Heart right ventricle (tissue), 16 donors: ENCODE measurements around the gene ITPKB. TPM values are rescaled to one million over a fixed set of nuclear protein-coding genes. Genes with fewer than 3 reads are reported as not detected.

Source experiments
- ATAC-seq, 8 donors: fragments of 200-7000 bp; cut with Tn5 transposase; one replicate each; pipeline ENCODE4 v1.9.1; 2020; ENCODE audit warnings: mild to moderate bottlenecking in 8 of 8, moderate library complexity in 8 of 8, moderate number of reproducible peaks in 1 of 8
- DNase-seq, 2 donors: peaks; one replicate each; pipeline ENCODE4 v3.0.0-alpha.2; 2020
- H3K27ac ChIP-seq, 10 donors: fragments of 200-600 bp; sonication (generic) in 2 of 10; one replicate each; pipeline versions ENCODE4 v1.5.0 to v1.8.0; 2020 to 2022; ENCODE audit warnings: mild to moderate bottlenecking in 3 of 10
- H3K27me3 ChIP-seq, 7 donors: fragments of 200-600 bp; one replicate each; pipeline ENCODE4 v1.8.0; 2021 to 2022; ENCODE audit warnings: mild to moderate bottlenecking in 2 of 7
- H3K36me3 ChIP-seq, 9 donors: fragments of 200-600 bp; sonication (generic) in 1 of 9; one replicate each; pipeline versions ENCODE4 v1.5.0 to v1.8.0; 2020 to 2022; ENCODE audit warnings: mild to moderate bottlenecking in 2 of 9
- H3K4me1 ChIP-seq, 9 donors: fragments of 200-600 bp; sonication (generic) in 1 of 9; one replicate each; pipeline versions ENCODE4 v1.5.0 to v1.8.0; 2020 to 2022; ENCODE audit warnings: mild to moderate bottlenecking in 4 of 9
- H3K4me3 ChIP-seq, 10 donors: fragments of 200-600 bp; sonication (generic) in 2 of 10; one replicate each; pipeline versions ENCODE4 v1.5.0 to v1.8.0; 2020 to 2022; ENCODE audit warnings: mild to moderate bottlenecking in 7 of 10, moderate library complexity in 2 of 10
- H3K9me3 ChIP-seq, 11 donors: fragments of 200-600 bp in 10 of 11; sonication (generic) in 2 of 11; one replicate each; pipeline versions ENCODE4 v1.5.0 to v1.8.0; 2013 to 2022; ENCODE audit warnings: mild to moderate bottlenecking in 2 of 11, control low read depth in 1 of 11, moderate library complexity in 1 of 11
- WGBS, 2 donors: extraction: QIAGEN DNeasy Blood & Tissue Kit; methylation state at CpG; one replicate each; pipeline ENCODE4 v1.1.7; 2013; ENCODE audit warnings: inconsistent platforms in 1 of 2; 5-methylcytosine and 5-hydroxymethylcytosine counted together
- intact Hi-C, 10 donors: fragments of 100-400 bp; cut with DNase I; formaldehyde crosslinking; loops; one replicate each; pipeline versions ENCODE4 v1.11.1 to v1.14.2; 2022
- polyA plus RNA-seq, 2 donors: library from polyadenylated mRNA; stranded (reverse); fragments of 200-250 nt; gene quantifications; one replicate each; pipeline ENCODE4 v1.2.3, GENCODE V29; 2013
- total RNA-seq, 10 donors: library from RNA; stranded (reverse); fragmentation: NEBNext Ultra II Directional in 3 of 10; extraction: Animal tissue kit (Norgen Biotek cat#: 25700) in 3 of 10; gene quantifications; one replicate each; pipeline versions ENCODE4 v1.2.1 to v1.2.4, GENCODE V29; 2021 to 2023
- TF ChIP-seq, protein P1 (sequence below), 9 donors: fragments of 200-600 bp; sonication (generic) in 2 of 9; IDR thresholded peaks; one replicate each; pipeline versions ENCODE4 v1.5.0 to v1.8.0; 2021 to 2022; ENCODE audit warnings: antibody characterized with exemption in 9 of 9, mild to moderate bottlenecking in 5 of 9, moderate library complexity in 1 of 9
- donor health status: Arrhythmogenic right ventricular cardiomyopathy.
- donor health status: ischemic (EF 13 %, LVEDD 7.1; RV severe dilation, severe dysfunction).
- donor health status: healthy with polysubstance abuse.
- donor health status: DM: no; HTN: yes; CAD: no.
- donor health status: DM: no; HTN: no; CAD: no.
- donor health status: ischemic (EF 25% LVEDD 6.9; RV normal size, moderate dysfunction).
- donor health status: ischemic (EF 25% LVEDD 5.7; RV mildly dilated, moderate dysfunction).
- donor health status: healthy.
- donor health status: DM: yes; HTN: yes; CAD: no.
- donor health status: Ischemic cardiomyopathy.
- donor health status: ischemic (EF 35%, LVEDD 5.7; RV mildly dilated, moderate dysfunction).
- donor health status: nonischemic (EF 11% LVEDD 7.7; RV severe dilation, severe dysfunction).
- donor health status: DM: yes; HTN: yes; CAD: no.
- donor health status: PGD.
- donor health status: ischemic (EF 29% LVEDD 5.4; RV normal size, mild dysfunction).
- donor health status: nonischemic (EF 23%, LVEDD 6.1; RV moderate dilation, normal function).

Gene ITPKB
- total and polyA plus RNA-seq, 12 donors, result 4.5 to 30.5 (median 16.1) TPM

DNA sequence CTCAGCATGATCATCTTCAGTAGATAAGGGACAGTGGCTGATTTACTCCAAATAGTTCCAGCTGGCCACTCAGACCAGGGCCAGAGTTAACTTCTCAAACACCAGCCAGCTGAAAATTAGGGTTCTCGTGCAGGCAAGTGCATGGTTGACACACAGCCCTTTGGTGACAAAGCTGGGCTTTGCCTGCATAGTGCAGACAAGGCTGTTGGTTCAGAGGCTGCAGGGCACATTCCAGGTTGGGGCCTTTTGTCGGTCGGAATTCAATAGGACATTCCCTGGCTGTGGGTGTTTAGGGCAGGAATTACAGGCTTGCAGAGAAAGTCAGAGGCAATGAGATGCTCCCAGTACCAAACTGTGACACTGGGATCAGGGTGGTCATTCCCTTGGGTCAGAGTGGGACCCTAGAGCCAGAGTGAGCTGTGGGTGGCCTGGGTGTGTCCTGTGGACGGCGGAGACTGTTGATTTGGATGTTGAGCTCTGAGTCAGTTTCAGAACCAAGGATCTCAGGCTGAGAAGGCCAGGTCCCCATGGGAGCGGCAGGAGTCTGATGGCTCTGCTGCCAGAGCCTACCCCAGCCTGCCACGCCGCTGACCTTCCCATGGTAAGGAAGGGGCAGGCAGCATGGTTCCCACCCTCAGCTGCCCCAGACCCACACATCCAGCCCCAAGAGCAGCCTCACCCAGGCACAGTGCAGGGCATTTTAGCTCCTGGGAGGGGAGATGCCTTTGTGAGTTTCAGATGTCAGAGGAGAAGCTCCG lies 134.3 kb downstream of the ITPKB start:
- TF ChIP-seq, protein P1, sequence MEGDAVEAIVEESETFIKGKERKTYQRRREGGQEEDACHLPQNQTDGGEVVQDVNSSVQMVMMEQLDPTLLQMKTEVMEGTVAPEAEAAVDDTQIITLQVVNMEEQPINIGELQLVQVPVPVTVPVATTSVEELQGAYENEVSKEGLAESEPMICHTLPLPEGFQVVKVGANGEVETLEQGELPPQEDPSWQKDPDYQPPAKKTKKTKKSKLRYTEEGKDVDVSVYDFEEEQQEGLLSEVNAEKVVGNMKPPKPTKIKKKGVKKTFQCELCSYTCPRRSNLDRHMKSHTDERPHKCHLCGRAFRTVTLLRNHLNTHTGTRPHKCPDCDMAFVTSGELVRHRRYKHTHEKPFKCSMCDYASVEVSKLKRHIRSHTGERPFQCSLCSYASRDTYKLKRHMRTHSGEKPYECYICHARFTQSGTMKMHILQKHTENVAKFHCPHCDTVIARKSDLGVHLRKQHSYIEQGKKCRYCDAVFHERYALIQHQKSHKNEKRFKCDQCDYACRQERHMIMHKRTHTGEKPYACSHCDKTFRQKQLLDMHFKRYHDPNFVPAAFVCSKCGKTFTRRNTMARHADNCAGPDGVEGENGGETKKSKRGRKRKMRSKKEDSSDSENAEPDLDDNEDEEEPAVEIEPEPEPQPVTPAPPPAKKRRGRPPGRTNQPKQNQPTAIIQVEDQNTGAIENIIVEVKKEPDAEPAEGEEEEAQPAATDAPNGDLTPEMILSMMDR (IDR thresholded peaks at IDR 0.05), result no peak
- Histone ChIP-seq H3K27ac (peak overlapping the region in 3 of 10 donors; percentile 21 to 77 (median 73)), H3K4me3 (no peak overlapping the region), H3K9me3 (no peaks in the 10 kb centered on the region), H3K27me3 (no peaks in the 10 kb centered on the region), H3K36me3 (no peaks in the 10 kb centered on the region), H3K4me1 (peaks cover 19 to 57% (median 40%) of the 10 kb centered on the region in 9 donors)
- no peak for DNase-seq
- WGBS, 2 donors, result 74 to 80% methylated on average over 9 of the region's 9 CpGs
- intact Hi-C loops, result loop anchor here in 9 of 10 donors (5.0 to 10.0 kb wide), 5 partner anchors 52 to 182 kb away; partner anchors contain the start of gene STUM (in 5 of the 9)
- ATAC-seq, result no peak

DNA sequence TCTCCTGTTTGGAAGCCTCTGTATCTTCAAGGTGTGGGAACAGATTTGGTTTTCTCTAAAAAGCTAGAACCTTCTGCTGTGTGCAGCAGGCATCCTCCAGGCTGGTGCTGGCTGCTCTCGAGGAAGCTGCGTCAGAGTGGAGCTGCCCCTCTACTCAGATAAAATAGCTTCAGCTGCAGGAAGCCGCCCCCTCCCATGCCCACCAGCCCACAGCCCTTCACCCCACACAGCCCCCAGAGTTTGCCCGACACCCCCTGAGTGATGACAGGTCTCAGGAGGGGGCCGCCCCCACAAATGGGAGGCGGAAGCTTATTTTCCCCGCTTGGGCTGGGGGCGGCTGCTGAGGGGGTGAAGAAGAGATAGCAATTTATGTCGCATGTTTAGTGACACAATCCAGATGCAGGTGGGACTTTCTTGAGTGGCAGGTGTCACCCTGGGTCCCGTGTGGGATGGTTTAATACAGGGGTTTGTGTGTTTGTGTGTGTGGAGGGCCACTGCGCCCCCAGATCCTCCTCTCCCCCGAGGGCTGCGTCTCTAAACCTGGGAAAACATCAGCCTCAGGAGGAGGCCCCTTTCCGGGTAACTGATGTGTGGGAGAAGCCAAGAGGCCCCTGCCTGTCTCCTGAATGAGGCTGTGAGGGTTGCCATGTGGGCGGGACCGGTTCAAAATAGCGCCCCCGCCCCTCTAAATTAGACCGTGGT lies 135.1 kb downstream of the ITPKB start:
- Histone ChIP-seq H3K36me3 (no peaks in the 10 kb centered on the region), H3K27ac (peak overlapping the region in 7 of 10 donors; percentile 47 to 82 (median 73)), H3K4me3 (no peak overlapping the region), H3K4me1 (peaks cover 19 to 50% (median 37%) of the 10 kb centered on the region in 9 donors), H3K27me3 (no peaks in the 10 kb centered on the region), H3K9me3 (no peaks in the 10 kb centered on the region)
- intact Hi-C loops, result loop anchor here in 6 of 10 donors (5.0 to 10.0 kb wide), 2 partner anchors 52 to 179 kb away; no protein-coding TSS in a partner anchor
- DNase-seq (no peak), ATAC-seq (no peak)
- TF ChIP-seq, protein P1 (IDR thresholded peaks at IDR 0.05), result no peak
- 68 to 74% methylated on average over 19 of the region's 19 CpGs for WGBS, 2 donors

DNA sequence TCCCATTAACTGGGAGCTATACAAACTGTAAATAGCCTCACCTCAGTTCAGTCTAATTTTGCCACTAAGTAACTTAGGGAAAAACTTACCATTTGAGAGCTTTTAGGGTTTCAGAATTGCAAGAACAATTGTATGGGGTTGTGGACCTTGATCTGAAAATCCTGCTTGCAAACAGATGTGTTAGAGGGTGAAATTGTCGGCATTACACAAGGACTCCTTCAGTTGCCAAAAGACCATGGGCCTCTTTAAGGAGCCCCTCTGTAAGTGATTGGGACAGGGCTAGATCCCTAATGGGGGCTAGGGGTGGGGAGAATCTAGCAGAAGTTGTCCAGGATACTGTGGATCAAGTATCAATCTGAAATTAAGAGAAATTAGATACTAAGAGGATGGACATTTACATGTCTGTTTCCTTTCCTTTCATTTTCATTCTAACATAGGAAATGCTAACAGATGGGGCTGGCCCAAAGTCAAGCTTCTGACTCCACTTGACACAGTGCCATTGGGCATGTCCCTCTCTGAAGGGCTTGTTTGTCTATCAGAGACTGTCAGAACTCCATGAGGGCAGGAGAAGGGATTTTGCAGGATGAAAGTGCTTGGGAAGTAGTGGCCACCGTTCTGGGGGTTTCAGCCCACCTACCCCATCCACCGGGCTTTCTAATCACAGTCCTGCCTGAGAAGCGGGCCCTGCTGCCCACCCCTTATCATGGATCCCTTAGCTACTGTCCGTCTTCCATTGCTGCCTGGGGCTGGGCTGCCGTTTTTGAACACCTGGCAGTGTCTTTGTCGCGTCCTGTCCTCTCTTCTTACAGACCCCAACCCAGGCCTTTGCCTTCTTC lies 135.8 kb downstream of the ITPKB start:
- TF ChIP-seq, protein P1 (IDR thresholded peaks at IDR 0.05), result no peak
- Histone ChIP-seq H3K27me3 (no peaks in the 10 kb centered on the region), H3K4me1 (peaks cover 19 to 45% (median 34%) of the 10 kb centered on the region in 9 donors), H3K27ac (peak overlapping the region; percentile 39 to 82 (median 72)), H3K9me3 (no peaks in the 10 kb centered on the region), H3K36me3 (no peaks in the 10 kb centered on the region), H3K4me3 (peak overlapping the region in 5 of 10 donors; percentile 9 to 25 (median 15))
- DNase-seq, result peak; percentile 51 to 83
- intact Hi-C loops, result loop anchor here in 6 of 10 donors (5.0 to 10.0 kb wide), 2 partner anchors 51 to 178 kb away; no protein-coding TSS in a partner anchor
- WGBS, 2 donors, result 44 to 53% methylated on average over 8 of the region's 8 CpGs
- peak; percentile 24 to 75 (median 58) for ATAC-seq
